ENCODE data around the gene MARS1.

MARS1 gene

GRCh38 chr12:57471661-57472060 lies 16.2 kb upstream of the MARS1 start:
- DNase-seq (ENCODE audit: low read depth in 3 of 3), result no peak

- no peak for DNase-seq (ENCODE audit: low read depth in 3 of 3)
Measured at GRCh38 chr12:57472391-57472790, 15.5 kb upstream of the MARS1 start.

GRCh38 chr12:57473392-57473791 lies 14.5 kb upstream of the MARS1 start:
- DNase-seq (ENCODE audit: low read depth in 3 of 3), result no peak

GRCh38 chr12:57473886-57474285 lies 14.0 kb upstream of the MARS1 start:
- DNase-seq (ENCODE audit: low read depth in 3 of 3), result no peak

GRCh38 chr12:57474430-57474829 lies 13.4 kb upstream of the MARS1 start:
- DNase-seq (ENCODE audit: low read depth in 3 of 3), result no peak

- DNase-seq (ENCODE audit: low read depth in 3 of 3), result no peak
Measured at GRCh38 chr12:57474862-57475261, 13.0 kb upstream of the MARS1 start.

- DNase-seq (ENCODE audit: low read depth in 3 of 3), result no peak
Measured at GRCh38 chr12:57475271-57476161, 12.4 kb upstream of the MARS1 start.

DNA sequence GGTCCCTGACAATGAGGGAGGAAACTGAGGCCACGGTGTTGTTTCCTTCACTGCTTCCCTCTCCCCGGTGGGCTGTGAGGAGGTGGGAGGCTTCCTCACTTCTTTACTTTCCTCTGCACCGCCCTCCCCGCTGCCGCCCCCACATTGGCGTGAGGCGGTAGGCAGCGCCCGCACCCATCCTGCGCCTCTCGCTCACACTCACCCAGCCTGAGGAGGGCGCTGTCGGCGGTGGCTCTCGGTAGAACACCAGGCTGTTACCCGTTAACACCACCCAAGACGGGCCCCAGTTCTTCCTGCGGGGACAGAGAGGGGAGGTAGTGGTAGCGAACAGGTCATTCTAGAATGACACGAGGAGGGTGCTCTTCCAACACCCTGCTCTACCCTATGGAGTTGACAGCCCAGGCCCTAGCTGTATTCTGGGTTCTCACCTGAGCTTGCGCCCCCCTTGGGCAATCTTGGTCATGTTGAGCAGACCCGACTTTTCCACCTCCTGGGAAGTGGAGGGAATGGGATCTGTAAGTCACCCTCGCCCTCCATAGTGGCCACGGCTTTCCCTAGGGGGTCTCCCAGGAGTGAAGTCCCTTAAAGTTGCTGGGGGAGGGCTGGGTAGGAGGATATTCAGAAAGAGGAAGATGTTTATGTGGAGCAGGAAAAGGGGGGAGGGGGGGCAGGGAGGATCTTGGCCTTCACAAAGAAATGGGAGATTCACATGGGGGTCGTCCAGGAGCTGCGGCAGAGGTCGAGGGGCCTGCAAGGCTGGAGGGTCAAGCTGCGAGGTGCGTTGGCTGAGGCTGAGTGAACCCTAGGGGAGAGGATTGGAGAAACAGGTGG lies 11.5 kb upstream of the MARS1 start:
- DNase-seq (ENCODE audit: low read depth in 3 of 3), result peak; percentile 65 to 92 (median 79)

DNA sequence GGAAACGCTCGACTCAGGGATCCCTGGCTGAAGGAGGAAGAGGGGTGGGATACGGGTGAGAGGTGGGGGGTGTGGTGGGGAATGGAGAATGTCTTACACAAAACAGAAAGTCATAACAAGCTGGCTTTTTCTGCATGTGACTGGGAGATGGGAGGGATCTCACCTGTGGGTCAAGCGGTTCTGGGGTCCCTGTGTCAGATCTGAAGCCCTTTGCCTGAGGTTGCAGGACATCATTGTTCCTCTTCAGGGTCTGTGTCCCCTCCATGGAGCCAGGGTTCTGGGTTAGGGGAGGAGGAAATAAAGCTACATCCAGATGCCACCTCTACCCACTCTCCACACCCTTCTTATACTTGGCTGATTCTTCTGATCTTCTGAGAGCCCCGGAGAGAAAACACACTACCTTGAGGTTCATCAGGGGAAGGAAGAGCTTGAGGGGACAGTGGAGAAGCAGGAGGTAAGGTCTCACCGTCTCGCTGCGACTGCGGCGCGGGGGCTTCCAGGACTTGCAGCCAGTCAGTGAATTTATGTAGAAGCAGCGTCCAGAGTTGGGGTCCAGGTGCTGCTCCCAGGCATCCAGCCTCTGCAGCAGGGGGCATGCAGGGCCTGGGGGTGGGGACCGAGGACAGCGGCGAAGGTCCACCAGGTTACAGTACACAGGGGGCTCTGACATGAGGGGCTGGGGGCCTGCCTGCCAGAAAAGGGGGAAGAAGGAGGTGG lies 10.7 kb upstream of the MARS1 start:
- no peak for DNase-seq (ENCODE audit: low read depth in 3 of 3)

DNA sequence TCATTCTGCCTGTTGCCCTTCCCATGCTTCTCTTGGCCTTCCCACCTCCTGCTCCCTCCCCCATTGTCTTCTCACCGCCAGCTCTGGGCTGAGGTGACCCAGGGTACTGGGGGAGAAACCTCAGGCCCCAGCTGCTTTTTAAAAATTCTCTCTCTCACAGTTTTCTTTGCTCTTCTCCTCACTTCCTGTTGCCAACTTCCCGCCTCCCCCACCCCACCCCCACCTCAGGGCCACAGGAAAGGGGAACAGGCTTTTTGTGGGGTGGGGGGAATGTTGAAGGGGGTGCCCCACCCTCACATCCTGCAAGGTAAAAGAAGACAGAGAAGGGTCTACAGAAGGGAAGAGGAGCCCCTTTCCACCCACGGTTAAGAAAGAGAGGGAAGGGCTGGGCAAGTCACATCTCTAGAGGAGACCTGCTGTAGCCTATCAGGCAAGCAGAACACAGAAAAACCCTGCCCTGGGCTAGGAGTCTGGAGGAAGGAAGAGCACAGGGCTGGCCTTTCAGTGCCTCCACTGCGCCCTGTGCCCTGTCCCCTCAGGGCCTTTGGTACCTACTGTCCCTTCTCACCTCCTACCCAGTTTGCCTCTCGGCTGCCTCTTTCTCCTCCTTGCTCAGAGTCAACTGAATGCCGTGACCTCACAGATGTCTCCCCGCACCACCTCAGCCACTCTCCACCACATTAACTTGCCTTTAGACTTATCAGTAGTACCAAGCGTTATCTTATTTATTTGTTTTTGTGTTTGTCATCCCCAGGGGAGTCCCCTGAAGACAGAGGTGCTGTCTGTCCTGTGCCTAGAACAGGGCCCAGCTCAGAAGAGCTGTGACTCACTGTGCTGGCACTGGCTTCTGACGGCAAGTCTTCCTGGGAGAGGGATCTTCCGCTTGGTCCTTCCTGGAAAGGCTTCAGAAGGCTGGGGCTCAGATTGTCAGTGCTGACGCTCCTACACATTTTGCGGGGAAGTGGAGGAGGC lies 9.9 kb upstream of the MARS1 start:
- DNase-seq (ENCODE audit: low read depth in 3 of 3), result peak in 1 of 3 donors; percentile 40

GRCh38 chr12:57479043-57479375 lies 8.9 kb upstream of the MARS1 start:
- no peak for DNase-seq (ENCODE audit: low read depth in 3 of 3)

GRCh38 chr12:57479376-57480115 lies 8.3 kb upstream of the MARS1 start, which contains the start of gene ARHGAP9:
Gene ARHGAP9, minus strand, starts transcription at chr12:57479866. Its CDS starts 460 bp downstream, at chr12:57479406.
- peak in 1 of 3 donors; percentile 21 for DNase-seq (ENCODE audit: low read depth in 3 of 3)

GRCh38 chr12:57481671-57482070 lies 6.2 kb upstream of the MARS1 start:
- DNase-seq (ENCODE audit: low read depth in 3 of 3), result no peak

DNA sequence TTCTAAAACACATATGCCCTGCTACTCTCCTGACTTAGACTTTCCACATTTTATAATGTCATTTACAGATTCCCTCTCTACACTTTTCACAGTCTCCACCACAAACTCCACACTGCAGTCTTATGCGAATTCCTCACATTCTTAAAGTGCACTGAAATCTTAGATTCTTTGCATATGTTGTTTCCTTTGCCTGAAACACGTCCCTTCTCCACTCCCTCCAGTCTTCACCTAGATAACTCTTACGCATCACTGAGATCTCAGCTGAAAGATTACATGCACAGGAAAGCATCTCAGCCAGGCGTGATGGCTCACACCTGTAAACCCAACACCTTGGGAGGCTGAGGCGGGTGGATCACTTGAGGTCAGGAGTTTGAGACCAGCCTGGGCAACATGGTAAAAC lies 4.4 kb upstream of the MARS1 start:
- no peak for DNase-seq (ENCODE audit: low read depth in 3 of 3)

DNA sequence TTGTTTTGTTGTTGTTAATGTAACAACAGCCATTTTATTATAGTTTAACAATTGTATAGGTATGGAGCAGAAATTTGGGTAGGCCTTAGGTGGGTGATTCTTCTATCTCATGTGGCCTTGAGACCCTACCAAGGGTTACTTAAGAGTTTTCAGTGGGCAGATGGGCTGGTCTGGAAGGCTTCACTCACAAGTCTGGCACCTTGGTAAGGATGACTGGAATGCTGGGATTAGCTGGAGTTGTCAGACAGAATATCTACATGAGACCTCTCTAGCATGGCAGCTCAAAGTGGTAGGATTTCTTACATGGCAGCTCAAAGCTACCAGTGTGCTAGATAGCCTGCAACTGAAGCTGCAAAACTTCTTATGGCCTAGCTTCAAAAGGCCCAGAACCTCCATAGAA lies 2.2 kb upstream of the MARS1 start:
- DNase-seq (ENCODE audit: low read depth in 3 of 3), result no peak

GRCh38 chr12:57487055-57487596 lies 742 bp upstream of the MARS1 start:
- DNase-seq (ENCODE audit: low read depth in 3 of 3), result no peak

GRCh38 chr12:57488402-57489156 lies 711 bp downstream of the MARS1 start:
- no peak for DNase-seq (ENCODE audit: low read depth in 3 of 3)

- no peak for DNase-seq (ENCODE audit: low read depth in 3 of 3)
Measured at GRCh38 chr12:57489157-57489641, 1.3 kb downstream of the MARS1 start.

DNA sequence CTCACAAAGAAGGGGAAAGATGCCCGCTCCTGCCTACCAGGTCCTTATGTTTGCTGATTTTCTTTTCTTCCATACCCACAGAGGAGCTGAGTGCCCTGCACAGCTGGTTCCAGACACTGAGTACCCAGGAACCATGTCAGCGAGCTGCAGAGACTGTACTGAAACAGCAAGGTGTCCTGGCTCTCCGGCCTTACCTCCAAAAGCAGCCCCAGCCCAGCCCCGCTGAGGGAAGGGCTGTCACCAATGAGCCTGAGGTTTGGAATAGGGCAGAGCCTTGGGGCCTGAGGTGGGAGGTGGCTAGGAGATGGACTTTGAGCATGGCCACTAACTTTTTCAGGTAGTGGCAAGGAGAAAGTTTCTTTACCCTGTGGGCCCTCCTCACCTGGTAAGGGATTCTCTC lies 2.3 kb downstream of the MARS1 start:
- no peak for DNase-seq (ENCODE audit: low read depth in 3 of 3)

All from stimulated activated CD4-positive, alpha-beta T cell treated with anti-CD3 and anti-CD28 coated beads, TNF-alpha, amount 100 ng/mL, for 48 hours (primary cell).